HG03378 (cell line): ENCODE measurements around the gene GPR132.

Experiments
- ATAC-seq: cut with Tn5 transposase; IDR thresholded peaks from one replicate; pipeline ENCODE4 v1.9.1; 2021; ENCODE audit warnings: mild to moderate bottlenecking, moderate library complexity; ENCODE audit not compliant: unreplicated experiment

Gene GPR132

GRCh38 chr14:105006831-105007592 is 58.2 kb downstream of the GPR132 start:
- no peak for ATAC-seq

- ATAC-seq, result no peak
Observed at GRCh38 chr14:105005929-105006830, 59.0 kb downstream of the GPR132 start.

GRCh38 chr14:105005329-105005928 is 59.8 kb downstream of the GPR132 start:
- ATAC-seq, result no peak
